Osteocyte (in vitro differentiated cells): ENCODE results near the gene RAD51B. TPM values are rescaled to one million over a fixed set of nuclear protein-coding genes. Genes with fewer than 3 reads are reported as not detected.

Experiments
- DNase-seq: peaks from one replicate; pipeline ENCODE4 v3.0.0; 2021; ENCODE audit warnings: mixed read lengths; ENCODE audit not compliant: unreplicated experiment; ENCODE audit errors: extremely low spot score
- H3K27ac Mint-ChIP-seq: one replicate; pipeline ENCODE4 v1.8.0; 2021; ENCODE audit warnings: mild to moderate bottlenecking, mixed read lengths; ENCODE audit not compliant: unreplicated experiment
- H3K27me3 Mint-ChIP-seq: one replicate; pipeline ENCODE4 v1.8.0; 2021; ENCODE audit warnings: mixed read lengths; ENCODE audit not compliant: unreplicated experiment
- H3K36me3 Mint-ChIP-seq: one replicate; pipeline ENCODE4 v1.8.0; 2021; ENCODE audit warnings: mixed read lengths; ENCODE audit not compliant: unreplicated experiment
- H3K4me1 Mint-ChIP-seq: one replicate; pipeline ENCODE4 v1.8.0; 2021; ENCODE audit warnings: mixed read lengths; ENCODE audit not compliant: unreplicated experiment
- H3K4me3 Mint-ChIP-seq: one replicate; pipeline ENCODE4 v1.8.0; 2021; ENCODE audit warnings: mild to moderate bottlenecking, moderate library complexity, mixed read lengths; ENCODE audit not compliant: unreplicated experiment
- H3K9me3 Mint-ChIP-seq: one replicate; pipeline ENCODE4 v1.8.0; 2021; ENCODE audit warnings: mixed read lengths; ENCODE audit not compliant: unreplicated experiment
- CTCF ChIP-seq: fragments of 200-600 bp; sonication (generic); IDR thresholded peaks from 2 replicates; pipeline ENCODE4 v1.5.0; 2021; ENCODE audit warnings: antibody characterized with exemption, mild to moderate bottlenecking, moderate library complexity
- total RNA-seq: library from RNA; stranded (reverse); gene quantifications from 2 replicates; pipeline ENCODE4 v1.2.1, GENCODE V29; 2021

The RAD51B gene
- total RNA-seq, 1 donor from 2014 or later: 12.7 TPM

- H3K9me3 Mint-ChIP-seq: no peaks in the 10 kb centered on the region
- TF ChIP-seq CTCF: no peak
- no peak overlapping the region for H3K4me3 Mint-ChIP-seq
- H3K36me3 Mint-ChIP-seq: no peaks in the 10 kb centered on the region
- peak overlapping the region; percentile 62 for H3K27ac Mint-ChIP-seq
- H3K27me3 Mint-ChIP-seq: no peaks in the 10 kb centered on the region
- no peak for DNase-seq
- H3K4me1 Mint-ChIP-seq: peaks cover 87% of the 10 kb centered on the region
Measured at GRCh38 chr14:68249661-68250451, 430.3 kb downstream of the RAD51B start.

- H3K4me1 Mint-ChIP-seq: peaks cover 90% of the 10 kb centered on the region
- peak overlapping the region; percentile 62 for H3K27ac Mint-ChIP-seq
- no peak for DNase-seq
- H3K9me3 Mint-ChIP-seq: no peaks in the 10 kb centered on the region
- no peak overlapping the region for H3K4me3 Mint-ChIP-seq
- H3K36me3 Mint-ChIP-seq: no peaks in the 10 kb centered on the region
- H3K27me3 Mint-ChIP-seq: no peaks in the 10 kb centered on the region
- no peak for TF ChIP-seq CTCF
Measured at GRCh38 chr14:68250927-68251768, 431.6 kb downstream of the RAD51B start.

- H3K36me3 Mint-ChIP-seq: no peaks in the 10 kb centered on the region
- TF ChIP-seq CTCF: no peak
- H3K4me1 Mint-ChIP-seq: peaks cover 89% of the 10 kb centered on the region
- no peaks in the 10 kb centered on the region for H3K9me3 Mint-ChIP-seq
- H3K27ac Mint-ChIP-seq: no peak overlapping the region
- no peak for DNase-seq
- no peak overlapping the region for H3K4me3 Mint-ChIP-seq
- H3K27me3 Mint-ChIP-seq: no peaks in the 10 kb centered on the region
Measured at GRCh38 chr14:68251769-68252100, 432.2 kb downstream of the RAD51B start.

GRCh38 chr14:68253160-68253780 is 433.7 kb downstream of the RAD51B start:
- peak overlapping the region; percentile 32 for H3K27ac Mint-ChIP-seq
- H3K36me3 Mint-ChIP-seq: no peaks in the 10 kb centered on the region
- no peak for DNase-seq
- no peaks in the 10 kb centered on the region for H3K27me3 Mint-ChIP-seq
- peaks cover 74% of the 10 kb centered on the region for H3K4me1 Mint-ChIP-seq
- H3K4me3 Mint-ChIP-seq: peak overlapping the region; percentile 38
- no peaks in the 10 kb centered on the region for H3K9me3 Mint-ChIP-seq
- TF ChIP-seq CTCF: no peak
